Ishikawa (cell line): ENCODE results near the gene SPATA17.

ENCODE experiments used
- CEBPB ChIP-seq: IDR thresholded peaks from 2 replicates; pipeline ENCODE4 v1.6.1; 2012
- CREB1 ChIP-seq: IDR thresholded peaks from 2 replicates; pipeline ENCODE4 v1.6.1; 2012; ENCODE audit warnings: low read depth
- EGR1 ChIP-seq: IDR thresholded peaks from 2 replicates; pipeline ENCODE4 v1.6.1; 2012
- EP300 ChIP-seq: IDR thresholded peaks from 2 replicates; pipeline ENCODE4 v1.6.1; 2012; ENCODE audit warnings: borderline replicate concordance
- FOXM1 ChIP-seq: IDR thresholded peaks from 2 replicates; pipeline ENCODE4 v1.6.1; 2012; ENCODE audit warnings: low read depth, borderline replicate concordance
- MAX ChIP-seq: IDR thresholded peaks from 2 replicates; pipeline ENCODE4 v1.6.1; 2012
- NFIC ChIP-seq: IDR thresholded peaks from 2 replicates; pipeline ENCODE4 v1.6.1; 2012
- RAD21 ChIP-seq: IDR thresholded peaks from 2 replicates; pipeline ENCODE4 v1.6.1; 2012; ENCODE audit warnings: low read depth
- REST ChIP-seq: IDR thresholded peaks from 2 replicates; pipeline ENCODE4 v1.6.1; 2012; ENCODE audit warnings: low read depth, mild to moderate bottlenecking
- TAF1 ChIP-seq: IDR thresholded peaks from 2 replicates; pipeline ENCODE4 v1.6.1; 2012; ENCODE audit warnings: low read depth, mild to moderate bottlenecking
- TCF12 ChIP-seq: IDR thresholded peaks from 2 replicates; pipeline ENCODE4 v1.6.1; 2012; ENCODE audit warnings: low read depth
- TEAD4 ChIP-seq: IDR thresholded peaks from 2 replicates; pipeline ENCODE4 v1.6.1; 2012
- USF1 ChIP-seq: IDR thresholded peaks from 2 replicates; pipeline ENCODE4 v1.6.1; 2012
- YY1 ChIP-seq: IDR thresholded peaks from 2 replicates; pipeline ENCODE4 v1.6.1; 2012; ENCODE audit warnings: low read depth
- ZBTB7A ChIP-seq: IDR thresholded peaks from 2 replicates; pipeline ENCODE4 v1.6.1; 2012; ENCODE audit warnings: low read depth

Gene SPATA17

GRCh38 chr1:217687511-217687910 is 56.4 kb downstream of the SPATA17 start:
- no peak for TF ChIP-seq NFIC
- no peak for TF ChIP-seq USF1
- TF ChIP-seq FOXM1 = no peak
- no peak for TF ChIP-seq RAD21
- no peak for TF ChIP-seq TAF1
- no peak for TF ChIP-seq TCF12
- TF ChIP-seq EP300 = no peak
- no peak for TF ChIP-seq MAX
- no peak for TF ChIP-seq TEAD4
- TF ChIP-seq EGR1 = no peak
- no peak for TF ChIP-seq REST
- TF ChIP-seq CEBPB = no peak
- no peak for TF ChIP-seq YY1
- no peak for TF ChIP-seq ZBTB7A
- TF ChIP-seq CREB1 = no peak

GRCh38 chr1:217703326-217703725 is 72.2 kb downstream of the SPATA17 start:
- TF ChIP-seq REST (no peak), RAD21 (no peak), TEAD4 (no peak), EGR1 (no peak), TCF12 (no peak), CREB1 (no peak), ZBTB7A (no peak), USF1 (no peak), YY1 (no peak), MAX (no peak), FOXM1 (no peak)

- no peak for TF ChIP-seq CREB1
- TF ChIP-seq TAF1 = no peak
- no peak for TF ChIP-seq REST
- no peak for TF ChIP-seq EGR1
- TF ChIP-seq FOXM1 = no peak
- no peak for TF ChIP-seq CEBPB
- TF ChIP-seq ZBTB7A = no peak
- TF ChIP-seq USF1 = no peak
- TF ChIP-seq EP300 = no peak
- no peak for TF ChIP-seq YY1
- TF ChIP-seq MAX = no peak
- no peak for TF ChIP-seq TCF12
- no peak for TF ChIP-seq TEAD4
- TF ChIP-seq NFIC = no peak
- no peak for TF ChIP-seq RAD21
Observed at GRCh38 chr1:217712925-217713597, 81.9 kb downstream of the SPATA17 start.

GRCh38 chr1:217715681-217716080 is 84.5 kb downstream of the SPATA17 start:
- TF ChIP-seq MAX (no peak), CEBPB (no peak), USF1 (no peak), RAD21 (no peak), EGR1 (no peak), CREB1 (no peak)
